Effector CD4-positive, alpha-beta T cell (primary cell): Measurements from ENCODE around the gene LRRC14B. TPM values are rescaled to one million over a fixed set of nuclear protein-coding genes. Genes with fewer than 3 reads are reported as not detected.

Experiments
- DNase-seq: peaks from one replicate; pipeline ENCODE4 v3.0.0-alpha.2; 2020
- total RNA-seq: gene quantifications from one replicate; lab custom pipeline; 2026; lab: John Stamatoyannopoulos, UW

Gene LRRC14B
- total RNA-seq = not detected

- DNase-seq = no peak
Observed at GRCh38 chr5:191036-191948, at the start of gene LRRC14B. TSS of gene LRRC14B (plus strand) at chr5:191495. CDS start at chr5:191539, 44 bp downstream.

- no peak for DNase-seq
Observed at GRCh38 chr5:141761-142160, 49.5 kb upstream of the LRRC14B start.

- no peak for DNase-seq
Observed at GRCh38 chr5:142246-142810, 49.0 kb upstream of the LRRC14B start.

GRCh38 chr5:143041-143440, 48.3 kb upstream of the LRRC14B start:
- DNase-seq = no peak

GRCh38 chr5:144941-145340, 46.4 kb upstream of the LRRC14B start:
- DNase-seq = no peak

- no peak for DNase-seq
Observed at GRCh38 chr5:145585-146323, 45.5 kb upstream of the LRRC14B start.

- no peak for DNase-seq
Observed at GRCh38 chr5:147751-148150, 43.5 kb upstream of the LRRC14B start.

- no peak for DNase-seq
Observed at GRCh38 chr5:149745-150485, 41.4 kb upstream of the LRRC14B start.

- DNase-seq = no peak
Observed at GRCh38 chr5:150746-151145, 40.5 kb upstream of the LRRC14B start.

- DNase-seq = no peak
Observed at GRCh38 chr5:152077-152476, 39.2 kb upstream of the LRRC14B start.

- no peak for DNase-seq
Observed at GRCh38 chr5:153256-153655, 38.0 kb upstream of the LRRC14B start.

GRCh38 chr5:154236-154635, 37.1 kb upstream of the LRRC14B start:
- DNase-seq = no peak

GRCh38 chr5:154826-155225, 36.5 kb upstream of the LRRC14B start:
- no peak for DNase-seq

GRCh38 chr5:155651-156410, 35.5 kb upstream of the LRRC14B start:
- no peak for DNase-seq

GRCh38 chr5:156411-157072, 34.8 kb upstream of the LRRC14B start:
- no peak for DNase-seq

- no peak for DNase-seq
Observed at GRCh38 chr5:157126-157715, 34.1 kb upstream of the LRRC14B start.

GRCh38 chr5:157801-158200, 33.5 kb upstream of the LRRC14B start:
- DNase-seq = no peak

- DNase-seq = no peak
Observed at GRCh38 chr5:158807-159447, 32.4 kb upstream of the LRRC14B start.

GRCh38 chr5:159448-160172, 31.7 kb upstream of the LRRC14B start:
- no peak for DNase-seq

GRCh38 chr5:160173-160510, 31.2 kb upstream of the LRRC14B start:
- DNase-seq = no peak
